Subcutaneous adipose tissue (tissue), 4 donors: ENCODE results near the gene PNMA8B. TPM values are rescaled to one million over a fixed set of nuclear protein-coding genes. Genes with fewer than 3 reads are reported as not detected.

ENCODE experiments used
- CTCF ChIP-seq: fragments of 450-650 bp; IDR thresholded peaks from one replicate; pipeline ENCODE4 v1.5.1; 2016; ENCODE audit warnings: low read depth, mild to moderate bottlenecking, control low read depth, antibody characterized with exemption, moderate library complexity
- total RNA-seq, 4 donors: library from RNA; depleted of rRNA; stranded (reverse); fragments of >200 nt; gene quantifications; one replicate each; pipeline ENCODE4 v1.1.0, GENCODE V29; 2016

PNMA8B gene
- total RNA-seq, 4 donors from 2014 or later = 0.49 to 4.3 (median 2.2) TPM

GRCh38 chr19:46470376-46470775 is 25.3 kb downstream of the PNMA8B start:
- no peak for TF ChIP-seq CTCF

GRCh38 chr19:46469541-46470185 is 26.0 kb downstream of the PNMA8B start:
- no peak for TF ChIP-seq CTCF

GRCh38 chr19:46466536-46467196 is 29.0 kb downstream of the PNMA8B start:
- TF ChIP-seq CTCF = no peak

GRCh38 chr19:46463516-46463915 is 32.2 kb downstream of the PNMA8B start:
- no peak for TF ChIP-seq CTCF

GRCh38 chr19:46461537-46461936 is 34.1 kb downstream of the PNMA8B start:
- no peak for TF ChIP-seq CTCF

GRCh38 chr19:46460981-46461380 is 34.7 kb downstream of the PNMA8B start:
- no peak for TF ChIP-seq CTCF

- no peak for TF ChIP-seq CTCF
Measured at GRCh38 chr19:46460055-46460454, 35.6 kb downstream of the PNMA8B start.
